Sigmoid colon (tissue), 4 donors: ENCODE results near the gene LRRC45.

Source experiments
- CTCF ChIP-seq, 4 experiments: fragments of 450-650 bp in 3 of 4; fragments of 200-600 bp in 1 of 4; IDR thresholded peaks; one replicate each; pipeline ENCODE4 v1.5.1; 2016 to 2019; ENCODE audit warnings: antibody characterized with exemption in 4 of 4, mild to moderate bottlenecking in 3 of 4, moderate library complexity in 2 of 4
- EP300 ChIP-seq, 4 donors: sonication (generic); formaldehyde crosslinking; IDR thresholded peaks; one replicate each; pipeline ENCODE4 v1.6.1; 2017; ENCODE audit warnings: antibody characterized with exemption in 4 of 4
- POLR2A ChIP-seq, 2 donors: fragments of 450-650 bp; IDR thresholded peaks; one replicate each; pipeline ENCODE4 v1.6.1; 2016; ENCODE audit warnings: antibody characterized with exemption in 2 of 2, mild to moderate bottlenecking in 2 of 2, moderate library complexity in 2 of 2
- POLR2AphosphoS5 ChIP-seq, 4 donors: sonication (generic); formaldehyde crosslinking; IDR thresholded peaks; one replicate each; pipeline ENCODE4 v1.6.1; 2017; ENCODE audit warnings: antibody characterized with exemption in 4 of 4

- TF ChIP-seq POLR2AphosphoS5 (IDR thresholded peaks at IDR 0.05) (no peak), CTCF (IDR thresholded peaks at IDR 0.05) (no peak), POLR2A (IDR thresholded peaks at IDR 0.05) (no peak), EP300 (IDR thresholded peaks at IDR 0.05) (no peak)
Observed at GRCh38 chr17:82009413-82009812, 13.7 kb upstream of the LRRC45 start.
